ENCODE results near the gene PPIH.

- TF ChIP-seq CTCF (IDR thresholded peaks at IDR 0.05; ENCODE audit: insufficient read depth, low read length, poor library complexity, severe bottlenecking) (no peak), EZH2phosphoT487 (conservative IDR thresholded peaks at IDR 0.05; ENCODE audit: low read length) (no peak)
These were observed 37.9 kb upstream of the PPIH start for GRCh38 chr1:42620307-42620706.

All from SU-DHL-6 (cell line).